ENCODE data around the gene UIMC1.
A peak's percentile ranks its signal among the peaks of the same experiment; 100 is the strongest.
"Not testable (repeated sequence)": the region's sequence is repeated elsewhere in the genome, so short reads cannot be mapped to it uniquely, and the experiment has no call there.

The UIMC1 gene

DNA sequence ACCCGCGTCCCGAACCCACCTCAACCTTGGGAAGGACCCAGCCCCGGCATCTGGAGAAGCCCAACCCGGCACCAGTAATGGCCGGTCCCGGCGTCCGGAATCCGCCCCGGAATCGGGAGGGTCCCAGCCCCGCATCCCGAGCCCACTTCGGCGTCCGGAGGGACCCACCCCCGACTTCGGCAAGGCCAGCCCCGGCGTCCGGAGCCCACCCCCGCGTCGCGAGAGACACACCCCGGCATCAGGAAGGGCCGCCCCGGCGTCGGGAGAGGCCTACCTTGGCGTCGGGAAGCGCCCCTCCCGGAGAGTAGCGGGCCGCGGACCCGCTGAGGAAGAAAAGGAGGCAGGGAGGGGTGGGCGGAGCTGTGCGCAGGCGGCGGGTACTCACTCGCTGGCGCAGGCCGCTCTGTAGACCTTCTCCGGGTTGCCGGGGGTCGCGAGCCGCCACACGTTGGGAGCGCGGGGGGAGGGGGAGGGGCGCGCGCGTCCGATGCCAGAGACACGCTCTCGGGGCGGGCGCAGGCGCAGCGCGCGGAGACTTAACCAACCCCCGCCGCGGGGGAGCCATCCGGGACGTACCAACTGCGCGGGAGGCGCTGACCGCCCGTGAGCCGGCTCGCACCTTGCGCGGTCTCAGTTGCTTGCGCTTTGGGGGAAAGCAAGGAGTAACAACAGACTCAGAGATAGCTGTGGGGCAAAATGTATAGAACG, at the start of gene UIMC1:
TSS of gene UIMC1 (minus strand) at position 515 of the 708 bp plus-strand sequence. CDS start 24,164 bp downstream, outside the sequence.
- DNase-seq = peak; percentile 91

- no peak for DNase-seq
These were observed 42.7 kb upstream of the UIMC1 start for GRCh38 chr5:177049285-177049684.

- not testable (repeated sequence) for DNase-seq
These were observed 42.0 kb upstream of the UIMC1 start for GRCh38 chr5:177048531-177048930.

DNA sequence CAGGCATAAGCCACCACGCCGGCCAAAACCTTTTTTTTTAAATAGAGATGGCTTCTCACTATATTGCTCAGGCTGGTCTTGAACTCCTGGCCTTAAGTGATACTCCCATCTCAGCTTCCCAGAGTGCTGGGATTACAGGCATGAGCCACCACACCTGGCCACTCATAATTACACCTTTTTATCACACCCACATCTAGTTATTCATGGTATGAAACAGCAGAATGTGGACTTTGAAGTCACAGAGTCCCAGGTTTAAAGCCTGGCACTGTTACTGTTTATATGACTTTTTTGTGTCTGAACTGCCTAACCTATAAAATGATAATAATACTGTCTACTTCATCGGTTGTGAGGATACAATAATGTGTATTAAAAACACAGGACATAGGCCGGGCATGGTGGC, 39.1 kb upstream of the UIMC1 start:
- no peak for DNase-seq

GRCh38 chr5:177044641-177045040, 38.1 kb upstream of the UIMC1 start:
- DNase-seq = no peak

DNA sequence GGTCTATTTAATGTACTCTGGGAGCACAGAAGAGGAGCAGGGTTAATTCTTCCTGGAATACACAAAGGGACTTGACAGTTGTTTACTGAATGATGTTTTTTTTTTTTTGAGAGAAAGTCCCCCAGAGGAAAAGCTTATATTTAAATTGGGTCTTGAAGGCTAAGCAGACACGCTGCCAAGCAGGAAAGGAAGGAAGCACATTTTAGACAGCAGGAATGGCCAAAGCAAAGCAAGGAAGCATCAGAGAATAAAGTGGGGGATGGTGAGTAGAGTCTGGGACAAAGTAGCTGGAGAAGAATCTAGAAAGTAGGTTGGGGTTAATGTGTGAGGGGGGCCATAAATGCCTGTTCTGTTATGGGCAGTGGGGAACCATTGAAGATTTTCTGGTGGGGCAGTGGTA, 37.4 kb upstream of the UIMC1 start:
- DNase-seq = no peak

GRCh38 chr5:177043114-177043513, 36.5 kb upstream of the UIMC1 start:
- DNase-seq = no peak

- DNase-seq = no peak
These were observed 35.4 kb upstream of the UIMC1 start for GRCh38 chr5:177041936-177042335.

GRCh38 chr5:177040814-177041420, 34.3 kb upstream of the UIMC1 start:
- DNase-seq = peak; percentile 26

- DNase-seq = no peak
These were observed 30.3 kb upstream of the UIMC1 start for GRCh38 chr5:177036921-177037320.

GRCh38 chr5:177036443-177036842, 29.9 kb upstream of the UIMC1 start:
- DNase-seq = no peak

- DNase-seq = no peak
These were observed 29.4 kb upstream of the UIMC1 start for GRCh38 chr5:177035976-177036375.

DNA sequence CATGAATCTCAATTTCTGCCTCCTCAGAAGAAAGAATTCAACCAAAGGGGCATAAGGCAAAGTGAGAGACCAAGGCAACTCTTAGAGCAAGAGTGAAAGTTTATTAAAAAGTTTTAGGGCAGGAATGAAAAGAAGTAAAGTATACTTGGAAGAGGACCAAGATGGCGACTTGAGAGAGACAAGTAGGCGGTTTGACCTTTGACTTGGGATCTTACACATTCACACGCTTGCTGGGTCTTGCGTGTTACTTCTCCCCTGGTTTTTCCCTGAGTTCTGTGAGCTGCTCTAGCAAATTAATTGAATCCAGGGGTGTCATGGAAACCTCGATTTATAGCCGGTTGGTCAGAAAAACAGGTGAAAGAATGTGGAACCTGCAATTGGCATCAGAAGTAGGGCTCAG, 22.9 kb upstream of the UIMC1 start:
- no peak for DNase-seq

DNA sequence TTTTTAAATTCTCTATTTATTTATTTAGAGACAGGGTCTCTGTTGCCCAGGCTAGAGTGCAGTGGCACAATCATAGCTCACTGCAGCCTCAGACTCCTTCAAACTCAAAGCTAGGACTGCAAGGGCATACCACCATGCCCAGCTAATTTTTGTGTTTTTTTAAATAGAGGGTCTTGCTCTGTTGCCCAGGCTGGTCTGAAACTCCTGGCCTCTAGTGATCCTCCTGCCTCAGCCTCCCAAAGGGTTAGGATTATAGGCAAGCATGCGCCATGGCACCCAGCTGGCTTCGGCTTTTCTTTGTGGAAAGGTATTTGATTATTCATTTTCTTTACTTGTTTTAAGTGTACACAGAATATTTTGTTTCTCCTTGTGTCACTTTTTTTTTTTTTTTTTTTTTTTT, 21.1 kb upstream of the UIMC1 start:
- no peak for DNase-seq

- DNase-seq = peak; percentile 19
These were observed 18.6 kb upstream of the UIMC1 start for GRCh38 chr5:177025101-177025601.

- DNase-seq = no peak
These were observed 18.0 kb upstream of the UIMC1 start for GRCh38 chr5:177024559-177024958.

GRCh38 chr5:177023303-177023664, 16.7 kb upstream of the UIMC1 start:
- DNase-seq = peak; percentile 12

DNA sequence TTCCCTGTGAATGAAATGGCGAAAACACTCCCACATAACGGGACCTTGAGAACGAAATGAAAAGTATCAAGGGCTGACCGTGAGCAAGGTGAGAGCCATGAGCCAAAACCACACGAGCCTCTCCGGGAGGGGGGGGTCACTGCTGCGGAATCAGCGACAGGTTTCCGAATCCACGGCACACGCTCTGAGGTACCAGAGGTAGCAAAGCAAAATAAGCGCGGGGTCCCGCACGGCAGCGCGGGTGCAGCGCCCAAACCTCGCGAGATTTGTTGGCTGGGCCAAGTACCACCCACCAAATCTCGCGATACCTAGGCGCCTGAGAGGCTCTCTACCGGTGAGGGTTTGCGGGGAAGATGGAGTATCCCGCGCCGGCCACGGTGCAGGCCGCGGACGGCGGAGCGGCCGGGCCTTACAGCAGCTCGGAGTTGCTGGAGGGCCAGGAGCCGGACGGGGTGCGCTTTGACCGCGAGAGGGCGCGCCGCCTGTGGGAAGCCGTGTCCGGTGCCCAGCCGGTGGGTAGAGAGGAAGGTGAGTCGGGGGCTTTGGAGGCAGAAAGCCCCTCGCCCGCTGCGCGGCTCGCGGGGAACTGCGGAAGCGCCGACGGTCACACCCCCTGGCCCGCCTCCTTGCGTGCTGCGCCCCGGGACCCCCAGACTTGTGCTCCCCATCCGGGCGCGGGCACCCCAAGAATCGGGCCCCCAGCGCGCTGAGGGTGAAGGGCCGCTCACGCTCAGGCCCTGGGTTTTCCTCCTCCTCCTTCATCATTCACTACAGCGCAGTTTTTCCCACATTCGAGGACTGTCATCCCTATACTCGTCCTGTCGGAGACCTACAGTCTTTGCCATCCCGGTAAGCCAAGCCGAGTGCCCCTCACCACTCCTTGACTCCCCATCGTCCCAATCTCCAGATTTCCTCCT, 16.1 kb upstream of the UIMC1 start, which contains the start of gene ZNF346:
TSS of gene ZNF346 (plus strand) at position 311 of the 917 bp plus-strand sequence. CDS start at position 354, 43 bp downstream.
- peak; percentile 92 for DNase-seq

GRCh38 chr5:177020033-177020432, 13.5 kb upstream of the UIMC1 start:
- DNase-seq = no peak

DNA sequence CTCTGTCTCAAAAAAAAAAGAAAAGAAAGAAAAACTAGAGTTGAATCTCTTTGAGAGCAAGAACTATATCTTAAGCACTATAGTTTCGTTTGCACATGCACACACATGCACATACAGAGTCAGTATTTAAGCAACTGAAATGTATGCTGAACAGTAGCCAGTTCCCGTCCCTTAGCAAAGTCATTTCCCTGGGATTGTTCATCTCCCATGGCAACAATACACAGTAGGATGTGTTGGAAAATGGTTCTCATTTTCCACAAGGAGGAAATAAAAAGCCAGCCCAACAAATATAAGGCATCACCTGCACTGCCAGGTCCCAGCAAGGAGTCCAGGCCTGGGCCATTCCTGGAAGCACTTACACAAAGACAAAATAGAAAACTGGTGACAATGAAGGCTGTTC, 11.8 kb upstream of the UIMC1 start:
- no peak for DNase-seq

DNA sequence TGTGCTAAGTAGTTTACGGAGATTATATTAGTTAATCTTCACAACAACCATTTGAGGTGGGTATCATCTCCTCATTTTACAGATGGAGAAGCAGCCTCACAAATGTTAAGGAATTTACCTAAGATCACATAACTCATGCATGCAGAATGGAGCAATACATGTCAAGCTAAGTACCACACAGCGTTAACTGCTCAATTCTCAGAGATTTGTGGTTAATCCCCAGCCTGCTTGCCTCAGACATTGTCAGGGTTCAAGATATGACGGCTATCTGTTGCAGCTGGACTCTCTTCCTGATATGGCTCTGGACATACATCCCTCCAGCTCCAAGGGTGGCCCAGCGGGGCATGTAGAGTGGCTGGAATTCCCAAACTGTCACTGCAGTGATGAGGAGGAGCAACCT, 8.6 kb upstream of the UIMC1 start:
- no peak for DNase-seq

- DNase-seq = no peak
These were observed 3.6 kb upstream of the UIMC1 start for GRCh38 chr5:177010153-177010552.

DNA sequence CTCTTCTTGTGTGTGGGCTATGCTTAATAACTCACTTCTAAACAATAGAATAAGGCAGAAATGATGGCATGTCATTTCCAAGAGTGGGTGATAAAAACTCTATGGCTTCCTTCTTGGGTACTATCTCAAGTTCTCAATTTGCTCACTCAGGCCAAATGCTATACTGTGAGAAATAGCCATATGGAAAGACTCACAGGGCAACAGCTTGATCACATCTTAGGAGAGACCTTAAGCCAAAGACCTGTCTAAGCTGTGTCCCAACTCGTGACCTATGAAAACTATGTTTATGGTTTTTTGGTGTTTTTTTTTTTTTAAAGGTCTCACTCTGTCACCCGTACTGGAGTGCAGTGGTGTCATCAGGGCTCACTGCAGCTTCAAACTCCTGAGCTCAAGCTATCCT, 2.1 kb upstream of the UIMC1 start:
- no peak for DNase-seq

Measured in EL (cell line).